GM12865 (cell line): ENCODE results near the gene GOLGA8R.
"Not testable (repeated sequence)": the region's sequence is repeated elsewhere in the genome, so short reads cannot be mapped to it uniquely, and the experiment has no call there.

ENCODE experiments used
- DNase-seq: peaks from one replicate; pipeline ENCODE4 v3.0.0; 2010; ENCODE audit warnings: low read depth
- H3K4me3 ChIP-seq: 2 replicates; pipeline ENCODE4 v1.5.1; 2011; ENCODE audit warnings: mild to moderate bottlenecking, low read depth, low read length, control low read depth

Gene GOLGA8R, protein sequence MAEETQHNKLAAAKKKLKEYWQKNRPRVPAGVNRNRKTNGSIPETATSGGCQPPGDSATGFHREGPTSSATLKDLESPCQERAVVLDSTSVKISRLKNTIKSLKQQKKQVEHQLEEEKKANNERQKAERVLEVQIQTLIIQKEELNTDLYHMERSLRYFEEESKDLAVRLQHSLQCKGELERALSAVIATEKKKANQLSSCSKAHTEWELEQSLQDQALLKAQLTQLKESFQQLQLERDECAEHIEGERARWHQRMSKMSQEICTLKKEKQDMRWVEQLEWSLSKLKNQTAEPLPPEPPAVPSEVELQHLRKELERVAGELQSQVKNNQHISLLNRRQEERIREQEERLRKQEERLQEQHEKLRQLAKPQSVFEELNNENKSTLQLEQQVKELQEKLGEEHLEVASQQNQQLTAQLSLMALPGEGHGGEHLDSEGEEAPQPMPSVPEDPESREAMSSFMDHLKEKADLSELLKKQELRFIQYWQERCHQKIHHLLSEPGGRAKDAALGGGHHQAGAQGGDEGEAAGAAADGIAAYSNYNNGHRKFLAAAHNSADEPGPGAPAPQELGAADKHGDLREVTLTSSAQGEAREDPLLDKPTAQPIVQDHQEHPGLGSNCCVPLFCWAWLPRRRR

DNA sequence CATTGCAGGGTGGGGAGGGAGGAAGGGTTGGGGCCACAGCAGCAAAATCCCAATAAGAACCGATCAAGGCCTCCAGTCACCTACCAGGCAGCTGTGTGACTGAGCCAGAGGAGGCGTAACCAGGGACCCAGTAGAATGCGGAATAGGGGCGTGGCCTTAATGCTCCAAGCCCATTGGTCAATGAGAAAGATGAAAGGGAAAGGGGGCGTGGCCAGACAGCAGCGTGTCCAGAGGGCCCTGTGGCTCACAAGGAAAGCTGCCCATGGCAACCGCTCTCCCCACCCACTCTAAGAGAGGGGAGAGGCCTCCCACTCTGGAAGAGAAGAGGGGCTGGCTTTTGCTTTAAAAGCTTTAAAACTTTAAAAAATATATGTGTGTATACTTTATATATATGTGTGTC lies at the start of gene GOLGA8R:
TSS of gene GOLGA8R (minus strand) at position 101 of the 400 bp plus-strand sequence. CDS start at position 3, 98 bp downstream.
- not testable (repeated sequence) for H3K4me3 ChIP-seq, DNase-seq

DNA sequence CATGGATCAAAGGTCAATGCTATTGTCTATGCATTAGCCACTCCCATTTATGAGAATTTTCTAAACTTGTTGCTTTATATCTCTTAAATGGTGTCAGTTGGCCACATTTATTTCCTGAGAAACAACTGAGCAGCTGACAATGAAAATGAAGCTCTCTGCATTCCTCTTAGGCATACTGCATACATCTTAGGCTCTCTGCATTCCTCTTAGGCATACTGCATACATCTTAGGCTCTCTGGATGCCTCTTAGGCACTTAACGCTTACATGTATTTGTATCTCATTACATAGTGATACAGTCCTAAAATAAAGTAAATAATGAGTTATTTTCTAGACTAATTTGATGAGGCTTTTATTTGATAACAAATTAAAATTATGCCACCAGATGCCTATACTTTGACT lies 49.8 kb upstream of the GOLGA8R start:
- not testable (repeated sequence) for DNase-seq, H3K4me3 ChIP-seq

DNA sequence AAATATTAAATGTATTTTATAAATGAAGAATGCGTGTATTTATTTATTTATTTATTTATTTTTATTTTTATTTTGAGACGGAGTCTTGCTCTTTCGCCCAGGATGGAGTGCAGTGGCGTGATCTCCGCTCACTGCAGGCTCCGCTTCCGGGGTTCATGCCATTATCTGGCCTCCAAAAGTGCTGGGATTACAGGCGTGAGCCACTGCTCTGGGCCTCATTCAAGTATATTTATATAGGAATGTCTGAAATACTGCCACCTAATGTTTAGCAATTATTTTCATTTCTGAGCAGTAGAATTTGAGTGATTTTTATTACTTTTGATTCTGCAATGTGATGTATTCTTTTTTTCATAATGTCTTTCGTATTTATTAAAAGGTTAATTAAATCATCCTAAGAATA lies 48.1 kb upstream of the GOLGA8R start:
- not testable (repeated sequence) for H3K4me3 ChIP-seq, DNase-seq

DNA sequence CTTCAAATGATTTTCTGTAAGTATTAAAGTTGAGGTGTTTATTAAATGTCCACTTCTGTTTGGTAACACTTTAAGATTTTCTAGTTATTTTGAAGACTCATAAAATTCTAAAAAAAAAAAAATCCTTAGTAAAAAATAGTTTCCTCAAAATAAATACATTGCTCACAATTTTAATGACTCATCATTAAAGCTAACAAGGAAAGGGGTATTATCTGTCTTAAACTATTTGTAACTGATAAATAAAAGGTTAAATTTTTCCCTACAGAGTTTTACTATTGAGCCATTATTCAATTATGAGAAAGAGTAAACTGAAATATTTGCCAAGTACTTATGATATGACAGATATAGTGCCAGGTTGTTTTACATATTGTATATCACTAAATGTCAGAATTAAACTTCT lies 38.6 kb upstream of the GOLGA8R start:
- DNase-seq, result not testable (repeated sequence)

DNA sequence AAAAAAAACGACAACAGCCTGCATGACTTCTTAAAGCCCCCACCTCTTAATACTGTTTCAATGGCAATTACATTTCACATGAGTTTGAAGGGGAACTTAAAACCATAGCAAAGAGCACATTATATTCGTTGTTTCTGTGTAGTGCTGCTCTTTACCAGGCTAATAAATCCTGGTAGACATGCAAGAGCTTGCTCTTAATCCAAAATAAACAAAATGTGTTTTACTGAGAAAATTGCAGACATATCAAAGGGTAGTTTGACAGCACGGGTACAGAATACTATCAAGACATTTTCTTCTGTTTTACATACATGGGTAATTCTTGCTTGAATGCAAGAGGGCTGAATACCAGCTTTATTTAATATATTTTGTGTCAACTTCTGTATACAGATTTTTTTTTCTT lies 24.3 kb upstream of the GOLGA8R start:
- not testable (repeated sequence) for H3K4me3 ChIP-seq, DNase-seq

More for the DNA sequence above, 38.6 kb upstream of the GOLGA8R start:
- H3K4me3 ChIP-seq, result not testable (repeated sequence)

DNA sequence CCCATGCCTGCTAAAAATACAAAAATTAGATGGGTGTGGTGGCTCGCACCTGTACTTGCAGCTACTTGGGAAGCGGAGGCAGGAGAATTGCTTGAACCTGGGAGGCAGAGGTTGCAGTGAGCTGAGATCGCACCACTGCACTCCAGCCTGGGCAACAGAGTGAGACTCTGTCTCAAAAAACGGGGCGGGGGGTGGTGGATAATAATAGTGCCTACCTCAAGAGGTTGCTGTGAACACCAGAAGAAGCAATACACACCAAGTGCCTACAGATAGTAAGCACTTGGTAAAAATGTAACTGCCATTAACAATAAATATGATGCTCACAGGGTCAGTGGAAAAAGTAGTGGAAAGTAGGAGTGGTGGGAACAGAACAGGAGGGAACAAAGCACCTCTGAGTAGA lies 21.8 kb upstream of the GOLGA8R start:
- not testable (repeated sequence) for DNase-seq, H3K4me3 ChIP-seq

DNA sequence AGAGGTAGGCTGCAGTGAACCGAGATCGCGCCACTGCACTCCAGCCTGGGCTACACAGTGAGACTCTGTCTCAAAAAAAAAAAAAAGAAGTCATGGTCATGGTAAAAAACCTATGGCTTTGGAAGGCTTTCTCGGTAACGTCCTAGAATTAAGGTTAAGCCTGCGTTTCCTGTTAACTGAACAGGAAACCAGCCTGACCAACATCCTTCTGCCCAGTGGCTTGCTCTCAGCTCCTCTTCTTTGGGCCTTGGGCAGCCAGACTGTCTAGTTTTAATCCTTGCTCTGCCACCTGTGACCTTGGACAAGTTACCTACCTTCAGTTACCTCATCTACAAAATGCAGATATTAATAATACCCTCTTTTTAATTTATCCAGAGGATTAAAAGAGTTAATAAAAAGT lies 6.7 kb upstream of the GOLGA8R start:
- not testable (repeated sequence) for H3K4me3 ChIP-seq, DNase-seq

DNA sequence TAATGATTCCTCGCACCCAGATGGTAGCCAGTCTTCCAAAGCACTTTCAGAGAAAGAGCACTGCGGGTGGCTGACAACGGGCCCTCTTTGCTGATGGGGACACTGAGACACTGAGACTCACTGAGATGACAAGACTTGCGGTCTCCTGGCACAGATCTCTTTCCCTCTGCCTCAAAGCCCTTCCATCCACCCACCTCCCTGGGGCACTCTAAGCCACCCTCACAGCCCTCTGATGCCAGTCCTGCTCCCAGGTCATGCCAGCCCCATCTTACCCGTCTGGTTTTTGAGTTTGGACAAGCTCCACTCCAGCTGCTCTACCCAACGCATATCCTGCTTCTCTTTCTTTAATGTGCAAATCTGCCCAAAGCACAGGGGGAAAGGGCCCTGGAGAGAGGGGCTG lies 6.4 kb downstream of the GOLGA8R start:
- H3K4me3 ChIP-seq, DNase-seq: not testable (repeated sequence)

DNA sequence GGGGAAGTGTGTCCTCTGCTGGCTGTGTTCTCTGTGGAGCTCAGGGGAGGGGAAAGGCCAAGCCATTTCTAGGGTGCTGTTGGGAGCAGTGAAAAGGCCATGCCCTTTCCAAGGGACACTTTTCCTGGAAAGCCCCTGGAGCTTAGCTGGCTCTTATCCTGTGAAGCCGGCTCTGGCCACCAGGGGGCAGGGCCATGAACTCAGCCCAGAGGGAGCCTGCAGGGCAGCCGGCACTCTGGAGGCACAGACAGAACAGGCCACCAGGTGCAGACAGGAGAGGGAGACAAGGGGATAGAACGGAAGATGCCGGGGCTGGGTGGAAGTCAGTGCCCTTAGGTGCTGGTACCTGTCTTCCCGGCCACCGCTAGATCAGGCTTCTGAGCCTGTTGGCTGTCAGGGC lies 15.1 kb downstream of the GOLGA8R start:
- H3K4me3 ChIP-seq, DNase-seq: not testable (repeated sequence)

DNA sequence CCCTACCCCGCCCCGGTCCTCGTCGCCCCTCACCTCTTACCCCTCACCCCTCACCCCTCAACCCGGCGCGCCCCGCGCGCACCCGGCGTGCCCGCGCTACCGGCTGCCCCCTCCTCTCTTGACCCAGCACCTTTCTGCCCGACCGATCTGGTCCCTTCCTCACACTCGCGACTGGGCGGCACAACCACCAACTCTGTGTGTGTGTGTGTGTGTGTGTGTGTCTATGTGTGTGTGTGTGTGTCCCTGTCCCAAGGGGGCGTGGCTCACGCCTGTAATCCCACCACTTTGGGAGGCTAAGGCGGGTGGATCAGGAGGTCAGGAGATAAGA lies 20.4 kb downstream of the GOLGA8R start:
- not testable (repeated sequence) for H3K4me3 ChIP-seq, DNase-seq

DNA sequence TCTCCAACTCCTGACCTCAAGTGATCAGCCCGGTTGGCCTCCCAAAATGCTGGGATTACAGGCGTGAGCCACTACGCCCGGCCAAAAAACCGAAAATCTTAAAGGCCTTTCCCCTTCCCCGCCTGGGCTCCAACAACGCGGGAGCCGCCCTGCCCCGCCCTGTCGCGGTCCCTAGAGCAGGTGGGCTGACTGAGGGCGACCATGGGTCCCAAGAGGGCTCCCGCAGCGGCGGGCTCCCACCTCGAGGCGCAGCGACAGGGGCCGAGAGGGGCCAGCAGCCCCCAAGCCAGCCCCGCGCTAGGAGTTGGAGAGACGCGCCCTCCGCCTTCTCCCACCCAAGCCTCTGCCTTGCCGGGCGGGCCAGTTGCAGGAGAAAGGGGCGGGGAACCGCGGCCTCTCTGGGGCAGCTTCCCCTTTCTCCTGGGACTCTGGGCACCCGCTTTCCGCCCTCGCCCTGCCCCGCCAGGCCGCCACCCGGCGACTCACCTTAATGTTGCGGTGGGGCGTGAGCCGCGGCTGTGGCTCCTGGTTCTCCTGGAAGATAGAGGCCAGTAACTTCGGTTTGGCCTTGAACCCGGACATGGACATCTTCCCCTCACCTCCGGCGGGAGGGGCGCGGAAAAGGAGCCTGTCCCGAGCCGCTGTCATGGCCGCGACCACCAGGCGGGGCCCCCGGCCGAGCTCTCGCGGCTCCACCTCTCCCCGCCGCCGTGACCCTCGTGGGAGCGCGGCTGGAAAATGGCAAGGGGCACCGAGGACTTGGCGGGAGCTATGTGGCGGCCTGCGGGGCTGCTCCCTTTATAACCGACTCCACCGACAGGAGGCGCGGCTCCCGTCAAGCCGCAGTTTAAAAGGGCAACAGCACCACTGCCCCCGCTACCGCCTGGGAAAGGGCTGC lies 21.0 kb downstream of the GOLGA8R start, which contains the start of gene CHRFAM7A:
TSS of gene CHRFAM7A (minus strand) at position 775 of the 898 bp plus-strand sequence. CDS start 10,189 bp downstream, outside the sequence.
- DNase-seq, H3K4me3 ChIP-seq: not testable (repeated sequence)

DNA sequence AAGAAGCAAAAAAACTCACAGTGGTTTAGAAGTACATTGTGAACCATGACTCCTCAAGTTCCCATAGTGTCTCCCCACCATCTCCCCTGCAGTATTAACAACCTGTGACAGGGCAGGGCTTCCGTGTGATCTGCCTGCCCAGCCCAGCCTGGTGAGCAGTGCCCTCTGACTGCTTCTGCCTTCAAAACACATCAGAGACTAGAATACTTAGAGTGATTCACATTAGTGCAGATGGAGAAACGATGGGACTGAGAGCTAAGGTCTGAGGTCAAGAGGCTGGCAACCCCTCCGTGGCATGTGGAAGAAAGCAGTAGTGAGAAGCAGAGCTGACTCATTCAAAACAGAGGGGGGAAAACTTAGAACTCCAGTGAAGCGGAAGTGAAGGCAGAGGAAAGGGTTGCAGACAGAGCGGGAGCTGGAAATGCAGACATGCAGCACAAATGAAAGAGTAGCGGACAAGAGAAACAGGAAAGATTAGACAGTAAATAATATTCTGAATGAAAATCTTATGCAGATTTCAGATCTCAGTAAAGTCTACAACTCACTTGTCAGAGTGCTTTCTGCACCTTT lies 27.7 kb downstream of the GOLGA8R start:
- not testable (repeated sequence) for H3K4me3 ChIP-seq, DNase-seq

DNA sequence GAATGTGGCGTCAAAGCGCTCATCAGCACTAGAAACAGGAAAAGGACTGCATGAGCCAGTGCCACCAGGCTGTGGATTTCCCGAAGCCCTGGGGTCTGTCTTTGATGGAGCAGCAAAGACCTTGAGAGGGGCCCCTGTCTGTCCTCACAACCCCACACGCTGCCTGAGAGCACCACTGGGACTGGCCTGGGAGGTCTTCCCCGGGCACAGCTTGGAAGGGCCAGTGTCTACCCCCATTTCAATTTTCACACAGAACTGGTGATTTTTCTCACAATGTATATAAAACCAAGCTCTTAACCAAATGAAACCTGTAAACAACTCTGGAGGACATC lies 37.0 kb downstream of the GOLGA8R start:
- not testable (repeated sequence) for DNase-seq, H3K4me3 ChIP-seq

DNA sequence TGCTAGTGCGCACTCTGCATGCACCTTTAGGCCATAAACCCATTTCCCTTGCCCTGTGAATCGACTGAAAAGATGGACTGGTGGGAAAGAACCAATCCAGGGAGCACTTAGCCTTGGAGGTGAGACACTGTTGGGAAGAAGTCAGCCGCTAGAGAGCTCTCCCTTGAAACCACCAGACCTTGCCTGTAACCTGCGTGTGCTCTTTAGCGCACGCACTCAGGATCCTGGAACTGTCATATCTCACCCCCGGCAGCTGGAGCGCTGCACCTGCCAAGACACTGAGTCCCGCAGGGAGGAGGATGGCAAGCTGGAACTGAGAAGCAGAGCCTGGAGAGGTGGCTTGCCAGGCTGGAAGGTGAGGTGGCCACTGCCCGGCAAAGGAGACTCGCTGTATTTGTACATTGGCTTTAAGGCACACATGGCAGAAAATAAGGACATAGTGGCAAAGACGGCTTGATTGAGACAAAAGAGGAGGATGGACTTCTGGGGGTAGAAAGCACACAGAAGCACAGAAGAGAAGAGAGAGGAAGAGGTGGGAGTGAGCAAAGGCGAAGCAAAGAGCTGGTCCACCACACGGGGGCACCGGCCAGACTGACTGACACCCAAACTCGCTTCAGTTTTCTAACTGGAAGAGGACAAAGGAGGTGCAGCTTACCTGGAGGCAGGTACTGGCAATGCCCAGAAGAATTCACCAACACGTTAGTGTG lies 37.5 kb downstream of the GOLGA8R start:
- DNase-seq, H3K4me3 ChIP-seq: not testable (repeated sequence)

DNA sequence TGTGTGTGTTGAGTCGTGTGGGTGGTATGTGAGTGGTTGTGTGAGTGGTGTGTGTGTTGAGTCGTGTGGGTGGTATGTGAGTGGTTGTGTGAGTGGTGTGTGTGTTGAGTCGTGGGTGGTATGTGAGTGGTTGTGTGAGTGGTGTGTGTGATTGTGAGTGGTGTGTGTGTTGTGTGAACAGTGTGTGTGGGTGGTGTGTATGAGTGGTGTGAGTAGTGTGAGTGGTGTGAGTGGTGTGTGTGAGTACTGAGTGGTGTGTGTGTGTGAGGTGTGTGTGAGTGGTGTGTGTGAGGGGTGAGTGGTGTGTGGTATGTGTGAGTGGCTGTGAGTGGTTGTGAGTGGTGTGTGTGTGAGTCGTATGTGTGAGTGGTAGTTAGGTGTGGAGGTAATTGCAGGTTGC lies 38.2 kb downstream of the GOLGA8R start:
- not testable (repeated sequence) for H3K4me3 ChIP-seq
- DNase-seq, result peak; percentile 0

DNA sequence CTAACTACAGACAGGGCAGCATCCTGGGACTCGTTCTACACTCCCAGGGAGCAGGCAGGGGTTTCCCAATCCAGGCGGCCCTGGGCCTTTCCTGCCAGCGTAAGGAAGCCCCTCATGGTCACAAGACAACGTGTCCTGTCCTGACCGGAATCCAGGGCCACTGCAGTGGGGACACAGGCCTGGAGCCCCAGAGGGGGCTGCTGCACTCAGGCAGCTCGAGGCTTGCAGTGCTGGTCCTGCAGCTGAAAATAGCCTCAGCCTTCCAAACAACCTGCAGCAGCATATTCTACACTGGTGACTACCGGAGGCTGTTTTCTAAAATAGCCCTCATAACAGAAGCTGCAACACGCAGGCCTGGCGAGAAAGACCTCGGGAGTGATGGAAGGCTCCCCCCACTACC lies 39.2 kb downstream of the GOLGA8R start:
- DNase-seq, H3K4me3 ChIP-seq: not testable (repeated sequence)

DNA sequence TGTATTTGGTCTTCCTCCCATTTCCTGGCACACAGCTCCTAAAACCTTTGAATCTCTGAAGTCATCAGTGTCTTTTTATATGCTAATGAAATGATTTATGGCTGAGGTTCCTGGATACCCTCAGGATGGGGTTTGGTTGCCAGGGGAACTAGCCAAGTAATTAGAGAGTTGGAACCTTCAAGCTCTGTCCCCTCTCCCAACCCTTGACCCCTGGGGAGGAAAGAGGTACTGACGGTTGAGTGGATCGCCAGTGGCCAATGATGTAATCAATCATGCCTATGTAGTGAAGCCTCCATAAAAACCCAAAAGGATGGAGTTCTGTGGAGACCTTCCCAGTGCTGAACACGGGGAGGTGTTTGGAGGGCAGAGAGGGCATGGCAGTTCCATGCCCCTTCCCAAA lies 45.8 kb downstream of the GOLGA8R start:
- DNase-seq, H3K4me3 ChIP-seq: not testable (repeated sequence)

DNA sequence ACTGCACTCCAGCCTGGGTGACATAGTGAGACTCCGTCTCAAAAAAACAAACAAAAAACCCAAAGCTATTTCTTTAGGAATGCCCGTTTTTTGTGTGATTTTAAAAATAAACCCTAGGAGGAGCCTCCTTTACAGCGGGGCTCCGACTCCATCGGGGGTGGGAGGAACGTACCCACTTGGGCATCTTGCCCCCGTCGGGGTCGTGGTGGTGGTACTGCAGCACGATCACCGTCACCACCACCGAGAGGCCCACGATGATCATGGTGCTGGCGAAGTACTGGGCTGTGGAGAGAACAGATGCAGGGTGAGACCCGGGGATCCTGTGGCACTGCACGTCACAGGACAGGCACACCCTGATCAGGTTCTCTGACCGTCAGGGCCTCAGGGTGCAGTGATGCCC lies 46.8 kb downstream of the GOLGA8R start:
- not testable (repeated sequence) for DNase-seq, H3K4me3 ChIP-seq

DNA sequence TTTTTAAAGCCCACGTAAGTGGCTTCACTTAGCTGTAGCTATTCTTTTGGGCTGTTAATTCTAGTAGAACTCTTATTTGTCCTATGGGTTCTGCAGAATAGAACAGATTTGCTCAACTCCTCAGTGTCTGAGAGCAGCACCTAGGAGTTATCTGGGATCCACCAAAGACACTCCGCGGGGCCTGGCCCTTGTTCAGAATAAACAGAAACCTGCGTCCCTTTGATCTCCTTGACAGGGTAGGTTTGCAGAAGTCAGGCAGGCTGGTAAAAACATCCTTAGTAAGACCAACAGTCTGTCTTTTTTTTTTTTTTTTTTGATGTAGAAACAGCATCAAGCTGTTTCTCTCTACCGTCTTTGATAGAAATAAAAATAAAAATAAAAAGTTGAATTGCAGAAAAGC lies 52.7 kb downstream of the GOLGA8R start:
- not testable (repeated sequence) for DNase-seq, H3K4me3 ChIP-seq
